ENCODE results near the gene NDUFB10.

DNA sequence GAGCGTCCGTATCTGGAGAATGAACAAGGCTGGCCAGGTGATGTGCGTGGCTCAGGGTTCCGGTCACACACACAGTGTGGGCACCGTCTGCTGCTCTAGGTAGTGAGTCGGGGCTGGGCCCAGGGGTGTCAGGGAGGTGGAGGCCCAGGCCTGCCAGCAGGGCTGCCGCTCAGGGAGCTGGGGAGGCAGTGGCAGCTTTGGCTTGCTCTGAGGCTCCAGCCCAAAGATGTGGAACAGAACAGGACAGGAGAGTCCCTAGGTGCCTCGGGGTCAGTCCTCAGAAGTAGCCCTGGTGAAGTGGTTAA, 16.8 kb downstream of the NDUFB10 start:
- TF ChIP-seq, protein P1, sequence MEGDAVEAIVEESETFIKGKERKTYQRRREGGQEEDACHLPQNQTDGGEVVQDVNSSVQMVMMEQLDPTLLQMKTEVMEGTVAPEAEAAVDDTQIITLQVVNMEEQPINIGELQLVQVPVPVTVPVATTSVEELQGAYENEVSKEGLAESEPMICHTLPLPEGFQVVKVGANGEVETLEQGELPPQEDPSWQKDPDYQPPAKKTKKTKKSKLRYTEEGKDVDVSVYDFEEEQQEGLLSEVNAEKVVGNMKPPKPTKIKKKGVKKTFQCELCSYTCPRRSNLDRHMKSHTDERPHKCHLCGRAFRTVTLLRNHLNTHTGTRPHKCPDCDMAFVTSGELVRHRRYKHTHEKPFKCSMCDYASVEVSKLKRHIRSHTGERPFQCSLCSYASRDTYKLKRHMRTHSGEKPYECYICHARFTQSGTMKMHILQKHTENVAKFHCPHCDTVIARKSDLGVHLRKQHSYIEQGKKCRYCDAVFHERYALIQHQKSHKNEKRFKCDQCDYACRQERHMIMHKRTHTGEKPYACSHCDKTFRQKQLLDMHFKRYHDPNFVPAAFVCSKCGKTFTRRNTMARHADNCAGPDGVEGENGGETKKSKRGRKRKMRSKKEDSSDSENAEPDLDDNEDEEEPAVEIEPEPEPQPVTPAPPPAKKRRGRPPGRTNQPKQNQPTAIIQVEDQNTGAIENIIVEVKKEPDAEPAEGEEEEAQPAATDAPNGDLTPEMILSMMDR (IDR thresholded peaks at IDR 0.05): no peak
- no peak for TF ChIP-seq POLR2A (IDR thresholded peaks at IDR 0.05)
